Loucy (cell line): ENCODE results near the gene TRRAP.

Experiments
- CTCF ChIP-seq: fragments of 200-600 bp; sonication (generic); conservative IDR thresholded peaks from 2 replicates; pipeline ENCODE4 v1.5.1; 2014; ENCODE audit warnings: mild to moderate bottlenecking, antibody characterized with exemption, low read length
- EZH2phosphoT487 ChIP-seq: fragments of 200-600 bp; IDR thresholded peaks from 2 replicates; pipeline ENCODE4 v1.6.1; 2018; ENCODE audit warnings: antibody characterized with exemption, mild to moderate bottlenecking, moderate library complexity, borderline replicate concordance

- TF ChIP-seq CTCF: no peak
- TF ChIP-seq EZH2phosphoT487: no peak
Observed at GRCh38 chr7:99004781-99005500, 126.6 kb downstream of the TRRAP start.
